K562 (cell line): ENCODE results near the gene ARHGAP4. TPM values are rescaled to one million over a fixed set of nuclear protein-coding genes. Genes with fewer than 3 reads are reported as not detected.

Experiments
- ATAC-seq: fragments of 200-7000 bp; cut with Tn5 transposase; 3 replicates; pipeline ENCODE4 v1.9.1; 2020; ENCODE audit warnings: moderate library complexity
- BruUV-seq: library from RNA; stranded (reverse); fragments of 400-500 nt; replicated peaks from 2 replicates; lab custom pipeline; 2021; lab: Mats Ljungman, UMichigan
- CTCF ChIA-PET: fragments of 300-600 bp; formaldehyde crosslinking; extraction: SDS; loops from one replicate; lab custom pipeline; 2021; ENCODE audit warnings: low intra/inter-chr PET ratio; lab: Yijun Ruan, JAX
- POLR2A ChIA-PET: fragments of 300-600, 350-650 bp; sonication (Branson Sonifier 250); formaldehyde crosslinking; extraction: SDS; loops from one replicate; lab custom pipeline; 2021; ENCODE audit warnings: antibody characterized with exemption, inconsistent platforms; lab: Yijun Ruan, JAX
- DNase-seq, 4 experiments: peaks; one replicate each; pipeline versions ENCODE4 v3.0.0 to v3.0.0-alpha.2; 2011 to 2018; ENCODE audit warnings: low spot score in 3 of 4, mixed read lengths in 3 of 4; ENCODE audit errors: extremely low read depth in 1 of 4
- FAIRE-seq: peaks from 2 replicates; lab custom pipeline; 2011; peaks lifted over from hg19 to GRCh38; lab: Jason Lieb, UNC
- H2AFZ ChIP-seq: 2 replicates; pipeline ENCODE4 v1.6.0; 2011; ENCODE audit warnings: low read depth, low read length, control low read depth, inconsistent platforms
- H3K27ac ChIP-seq: fragments of 200-600 bp; 3 replicates; pipeline ENCODE4 v1.8.0; 2011; ENCODE audit warnings: low read depth, mild to moderate bottlenecking, control low read depth, inconsistent platforms, low read length, moderate library complexity, mixed read lengths; ENCODE audit errors: extremely low read depth
- H3K27me3 ChIP-seq, 2 experiments: fragments of 300-600 bp in 1 of 2; 2 replicates in 1 of 2; 3 replicates in 1 of 2; pipeline versions ENCODE4 v1.6.0 to v1.8.0; 2011; ENCODE audit warnings: inconsistent platforms in 2 of 2, low read length in 2 of 2, mild to moderate bottlenecking in 1 of 2, mixed read lengths in 1 of 2, moderate library complexity in 1 of 2; ENCODE audit not compliant: control insufficient read depth in 2 of 2, insufficient read depth in 2 of 2
- H3K36me3 ChIP-seq: fragments of 300-600 bp; 3 replicates; pipeline ENCODE4 v1.8.0; 2011; ENCODE audit warnings: mild to moderate bottlenecking, low read length, inconsistent platforms; ENCODE audit not compliant: control insufficient read depth, insufficient read depth
- H3K4me1 ChIP-seq, 2 experiments: fragments of 200-600 bp in 1 of 2; replicated peaks in 1 of 2; 2 replicates in 1 of 2; 3 replicates in 1 of 2; pipeline versions ENCODE4 v1.5.1 to v1.8.0; 2011; ENCODE audit warnings: inconsistent platforms in 2 of 2, low read length in 2 of 2, mild to moderate bottlenecking in 1 of 2, mixed read lengths in 1 of 2, moderate library complexity in 1 of 2; ENCODE audit not compliant: control insufficient read depth in 2 of 2, insufficient read depth in 2 of 2
- H3K4me2 ChIP-seq: 2 replicates; pipeline ENCODE4 v1.6.1; 2011; ENCODE audit warnings: low read length, control low read depth, inconsistent platforms, mixed read lengths; ENCODE audit not compliant: insufficient read depth
- H3K4me3 ChIP-seq: fragments of 200-600 bp; sonication (generic), shearing (Covaris generic); 2 replicates; pipeline ENCODE4 v1.5.1; 2016; ENCODE audit warnings: control low read depth, inconsistent platforms
- H3K79me2 ChIP-seq: fragments of 200-600 bp; 3 replicates; pipeline ENCODE4 v1.8.0; 2011; ENCODE audit warnings: low read length, inconsistent platforms; ENCODE audit not compliant: control insufficient read depth, insufficient read depth
- H3K9ac ChIP-seq, 2 experiments: 2 replicates each; pipeline versions ENCODE4 v1.6.0 to v1.6.1; 2011; ENCODE audit warnings: low read depth in 2 of 2, low read length in 2 of 2, control low read depth in 1 of 2, inconsistent platforms in 1 of 2, mild to moderate bottlenecking in 1 of 2, mixed read lengths in 1 of 2; ENCODE audit not compliant: insufficient read depth in 1 of 2
- H3K9me1 ChIP-seq: one replicate; pipeline ENCODE4 v1.6.0; 2011; ENCODE audit warnings: inconsistent platforms, mild to moderate bottlenecking, low read length, moderate library complexity; ENCODE audit not compliant: control insufficient read depth, insufficient read depth
- H3K9me3 ChIP-seq: replicated peaks from 2 replicates; pipeline ENCODE4 v1.5.1; 2011; ENCODE audit warnings: low read depth, low read length, inconsistent platforms; ENCODE audit not compliant: control insufficient read depth, insufficient read depth
- H4K20me1 ChIP-seq: replicated peaks from 2 replicates; pipeline ENCODE4 v1.6.1; 2011; ENCODE audit warnings: low read length, inconsistent platforms, mixed read lengths; ENCODE audit not compliant: control insufficient read depth, insufficient read depth
- MYC ChIP-seq, 2 experiments: fragments of 250-450 bp in 1 of 2; sonication (Bioruptor Pico) in 1 of 2; IDR thresholded peaks; 2 replicates each; pipeline versions ENCODE4 v1.5.1 to v1.6.1; 2012 to 2021; ENCODE audit warnings: low read depth in 2 of 2, borderline replicate concordance in 1 of 2, improper control_type of control experiment in 1 of 2, low read length in 1 of 2, mild to moderate bottlenecking in 1 of 2, moderate library complexity in 1 of 2
- POLR2G ChIP-seq: fragments of 200-400 bp; formaldehyde crosslinking; IDR thresholded peaks from 2 replicates; pipeline ENCODE4 v1.6.1; 2017; ENCODE audit warnings: low read depth, mild to moderate bottlenecking, antibody characterized with exemption, low read length, moderate library complexity
- RFX1 ChIP-seq: fragments of 450-650 bp; IDR thresholded peaks from 2 replicates; pipeline ENCODE4 v1.6.1; 2016; ENCODE audit warnings: mild to moderate bottlenecking, moderate library complexity
- WGBS: fragments of 100-300 bp; shearing (Covaris generic); methylation state at CpG from one replicate; pipeline ENCODE4 v1.1.6; 2016; ENCODE audit warnings: low coverage, mixed read lengths; ENCODE audit not compliant: insufficient coverage; ENCODE audit errors: missing lambda C conversion rate; 5-methylcytosine and 5-hydroxymethylcytosine counted together
- in situ Hi-C: fragments of 300-500 bp; cut with MboI; formaldehyde crosslinking; loops from 4 replicates; pipeline ENCODE4 v1.15.0; 2018; ENCODE audit warnings: inconsistent platforms, mixed read lengths
- intact Hi-C: fragments of 100-400 bp; cut with micrococcal nuclease; formaldehyde crosslinking; loops from 2 replicates; pipeline ENCODE4 v1.14.2; 2022
- polyA plus RNA-seq, 8 experiments: library from polyadenylated mRNA; depleted of rRNA in 4 of 8; stranded (reverse) in 5 of 8; unstranded in 3 of 8; fragments of >200 nt; fragmentation: Nextera tagmentation in 2 of 8; fragmentation: Illumina TruSeq in 1 of 8; extraction: Ambion mirVana in 2 of 8; extraction: Trizol in 1 of 8; gene quantifications; 2 replicates each; pipeline versions ENCODE4 v1.2.1 to v1.2.3, GENCODE V29; 2011 to 2014; ENCODE audit warnings: inconsistent platforms in 1 of 8, missing spikeins in 1 of 8
- total RNA-seq, 7 experiments: library from RNA; depleted of rRNA in 6 of 7; stranded (reverse); fragments of >200 nt in 6 of 7; fragmentation: Illumina TruSeq in 2 of 7; extraction: Trizol in 2 of 7; gene quantifications; 2 replicates each; pipeline versions ENCODE4 v1.2.1 to v1.2.3, GENCODE V29; 2011 to 2021; ENCODE audit warnings: low replicate concordance in 1 of 7
- TF ChIP-seq, protein P1 (sequence below): fragments of 250-450 bp; sonication (Bioruptor Pico); IDR thresholded peaks from 2 replicates; pipeline ENCODE4 v1.8.0; 2022; ENCODE audit warnings: inconsistent platforms, mild to moderate bottlenecking, moderate library complexity, borderline replicate concordance

ARHGAP4 gene
- total and polyA plus RNA-seq, 9 of the 15 experiments (the other 6 are each of a cell fraction or from before 2014, with no cell fraction given): 0.30 to 81.8 (median 13.5) TPM

DNA sequence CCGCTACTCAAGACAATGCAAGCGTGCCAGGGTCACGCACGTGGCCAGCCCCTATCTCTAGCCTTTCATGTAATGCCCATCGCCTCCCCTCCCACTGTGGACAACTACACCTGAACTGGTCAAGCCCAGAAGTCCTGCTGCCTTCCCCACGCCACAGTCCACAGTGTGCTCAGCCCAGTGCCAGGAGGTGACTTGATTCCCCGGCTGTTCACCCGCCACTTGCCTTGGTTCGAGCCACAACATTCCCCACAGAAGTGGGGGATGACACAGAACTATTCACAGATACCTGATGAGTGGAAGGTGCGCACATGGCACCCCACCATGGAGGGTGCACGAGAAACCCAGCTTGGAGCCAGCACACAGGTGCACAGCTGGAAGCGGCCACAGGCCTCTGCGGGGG is 6.8 kb downstream of the ARHGAP4 start:
- 86% methylated on average over 8 of the region's 13 CpGs for WGBS
- Histone ChIP-seq H3K4me2 (no peak overlapping the region), H3K4me1 (peaks cover 3 to 20% of the 10 kb centered on the region in 2 experiments; a peak in 4 of 5 replicates), H3K27ac (no peak overlapping the region), H3K9me1 (no peaks in the 10 kb centered on the region), H2AFZ (no peak overlapping the region), H3K27me3 (no peaks in the 10 kb centered on the region), H3K9me3 (no peaks in the 10 kb centered on the region), H3K4me3 (no peak overlapping the region), H3K36me3 (peaks cover 33% of the 10 kb centered on the region; the same call in 2 of the 3 replicates), H3K79me2 (peaks cover 11% of the 10 kb centered on the region; the same call in 2 of the 3 replicates), H4K20me1 (no peaks in the 10 kb centered on the region), H3K9ac (no peak overlapping the region)
- DNase-seq (no peak), FAIRE-seq (no peak), ATAC-seq (no peak)
- in situ Hi-C loops (no loop called here), intact Hi-C loops (no loop called here)
- TF ChIP-seq POLR2G: 0 out of 2 replicates have a peak, but pooled peaks have one; percentile 18
- TF ChIP-seq MYC (IDR thresholded peaks at IDR 0.05; ENCODE audit: low read depth, low read length): no peak
- TF ChIP-seq MYC (CRISPR knock-in tag; IDR thresholded peaks at IDR 0.05; ENCODE audit: borderline replicate concordance, low read depth): no peak
- BruUV-seq: no TSS peak
- CTCF ChIA-PET: no interaction called here
- POLR2A ChIA-PET: interaction anchor here (0.7 kb wide), 1 partner anchor 175 kb away, joined by 4 read pairs; no protein-coding TSS in a partner anchor

DNA sequence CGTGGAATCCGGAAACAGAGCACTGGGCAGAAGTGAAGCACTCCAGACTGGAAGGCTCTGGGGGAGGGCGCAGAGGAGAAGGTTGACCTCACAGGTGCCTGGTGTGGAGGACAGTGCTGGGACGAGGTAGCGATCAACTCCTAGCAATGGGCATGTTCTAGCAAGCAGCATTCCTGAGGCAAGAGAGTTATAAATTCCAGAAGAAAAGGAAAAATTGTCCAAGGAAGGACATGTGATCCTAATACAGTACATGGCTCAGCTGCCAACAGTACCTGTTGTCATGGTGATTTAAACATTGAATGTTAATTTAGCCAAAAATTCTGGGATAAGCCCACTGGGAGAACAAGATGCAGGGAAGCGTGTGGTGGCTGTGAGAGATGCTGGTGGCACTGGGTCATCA is 8.2 kb downstream of the ARHGAP4 start:
- BruUV-seq: no TSS peak
- Histone ChIP-seq H4K20me1 (no peaks in the 10 kb centered on the region), H3K9me3 (no peaks in the 10 kb centered on the region), H2AFZ (no peak overlapping the region), H3K9me1 (no peaks in the 10 kb centered on the region), H3K27ac (no peak overlapping the region), H3K4me1 (peaks cover 0 to 24% of the 10 kb centered on the region in 2 experiments; a peak in 2 of 5 replicates), H3K79me2 (no peaks in the 10 kb centered on the region), H3K36me3 (peaks cover 37% of the 10 kb centered on the region; the same call in 2 of the 3 replicates), H3K9ac (no peak overlapping the region), H3K4me3 (no peak overlapping the region), H3K27me3 (no peaks in the 10 kb centered on the region), H3K4me2 (no peak overlapping the region)
- ChIA-PET POLR2A (interaction anchor here (1.3 to 2.2 kb wide), 2 partner anchors 9 kb away, joined by 5 to 9 read pairs; partner anchors contain the start of gene ARHGAP4), CTCF (no interaction called here)
- intact Hi-C loops (no loop called here), in situ Hi-C loops (no loop called here)
- TF ChIP-seq, protein P1, sequence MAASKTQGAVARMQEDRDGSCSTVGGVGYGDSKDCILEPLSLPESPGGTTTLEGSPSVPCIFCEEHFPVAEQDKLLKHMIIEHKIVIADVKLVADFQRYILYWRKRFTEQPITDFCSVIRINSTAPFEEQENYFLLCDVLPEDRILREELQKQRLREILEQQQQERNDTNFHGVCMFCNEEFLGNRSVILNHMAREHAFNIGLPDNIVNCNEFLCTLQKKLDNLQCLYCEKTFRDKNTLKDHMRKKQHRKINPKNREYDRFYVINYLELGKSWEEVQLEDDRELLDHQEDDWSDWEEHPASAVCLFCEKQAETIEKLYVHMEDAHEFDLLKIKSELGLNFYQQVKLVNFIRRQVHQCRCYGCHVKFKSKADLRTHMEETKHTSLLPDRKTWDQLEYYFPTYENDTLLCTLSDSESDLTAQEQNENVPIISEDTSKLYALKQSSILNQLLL (CRISPR knock-in tag): no peak
- peak; percentile 50; the same call in 1 of the 2 replicates for TF ChIP-seq RFX1
- DNase-seq (no peak), ATAC-seq (no peak), FAIRE-seq (no peak)
- 82% methylated on average over 6 of the region's 6 CpGs for WGBS
